CD4-positive, alpha-beta T cell treated with Interleukin-2 at 100 ng/mL for 4 hours (primary cell): ENCODE results near the gene NUP85.
"Not testable (repeated sequence)": the region's sequence is repeated elsewhere in the genome, so short reads cannot be mapped to it uniquely, and the experiment has no call there.

Source experiments
- DNase-seq: peaks from one replicate; pipeline ENCODE4 v3.0.0-alpha.2; 2020; ENCODE audit warnings: low spot score

The NUP85 gene

GRCh38 chr17:75269844-75270217 lies 64.4 kb downstream of the NUP85 start:
- DNase-seq = no peak

- DNase-seq = peak; percentile 31
Observed at GRCh38 chr17:75270218-75270965, 64.9 kb downstream of the NUP85 start.

GRCh38 chr17:75270966-75271232 lies 65.4 kb downstream of the NUP85 start, which contains the start of gene MIF4GD:
Gene MIF4GD (minus strand): TSS chr17:75271231. CDS start chr17:75270195, 1,036 bp downstream.
- no peak for DNase-seq

GRCh38 chr17:75271233-75271954 lies 65.9 kb downstream of the NUP85 start:
- peak; percentile 88 for DNase-seq

- no peak for DNase-seq
Observed at GRCh38 chr17:75271955-75272847, 66.7 kb downstream of the NUP85 start.

- DNase-seq = no peak
Observed at GRCh38 chr17:75272848-75273184, 67.3 kb downstream of the NUP85 start.

GRCh38 chr17:75273977-75274708 lies 68.7 kb downstream of the NUP85 start:
- no peak for DNase-seq

GRCh38 chr17:75277664-75278071 lies 72.2 kb downstream of the NUP85 start:
- no peak for DNase-seq

- not testable (repeated sequence) for DNase-seq
Observed at GRCh38 chr17:75280189-75280588, 74.7 kb downstream of the NUP85 start.

- DNase-seq = no peak
Observed at GRCh38 chr17:75285123-75285522, 79.6 kb downstream of the NUP85 start.
